Osteocyte (in vitro differentiated cells): ENCODE measurements around the gene TNNI3. TPM values are rescaled to one million over a fixed set of nuclear protein-coding genes. Genes with fewer than 3 reads are reported as not detected.

ENCODE experiments used
- DNase-seq: peaks from one replicate; pipeline ENCODE4 v3.0.0; 2021; ENCODE audit warnings: mixed read lengths; ENCODE audit not compliant: unreplicated experiment; ENCODE audit errors: extremely low spot score
- H3K27ac Mint-ChIP-seq: one replicate; pipeline ENCODE4 v1.8.0; 2021; ENCODE audit warnings: mild to moderate bottlenecking, mixed read lengths; ENCODE audit not compliant: unreplicated experiment
- H3K27me3 Mint-ChIP-seq: one replicate; pipeline ENCODE4 v1.8.0; 2021; ENCODE audit warnings: mixed read lengths; ENCODE audit not compliant: unreplicated experiment
- H3K36me3 Mint-ChIP-seq: one replicate; pipeline ENCODE4 v1.8.0; 2021; ENCODE audit warnings: mixed read lengths; ENCODE audit not compliant: unreplicated experiment
- H3K4me1 Mint-ChIP-seq: one replicate; pipeline ENCODE4 v1.8.0; 2021; ENCODE audit warnings: mixed read lengths; ENCODE audit not compliant: unreplicated experiment
- H3K4me3 Mint-ChIP-seq: one replicate; pipeline ENCODE4 v1.8.0; 2021; ENCODE audit warnings: mild to moderate bottlenecking, moderate library complexity, mixed read lengths; ENCODE audit not compliant: unreplicated experiment
- H3K9me3 Mint-ChIP-seq: one replicate; pipeline ENCODE4 v1.8.0; 2021; ENCODE audit warnings: mixed read lengths; ENCODE audit not compliant: unreplicated experiment
- CTCF ChIP-seq: fragments of 200-600 bp; sonication (generic); IDR thresholded peaks from 2 replicates; pipeline ENCODE4 v1.5.0; 2021; ENCODE audit warnings: antibody characterized with exemption, mild to moderate bottlenecking, moderate library complexity
- total RNA-seq: library from RNA; stranded (reverse); gene quantifications from 2 replicates; pipeline ENCODE4 v1.2.1, GENCODE V29; 2021

Gene TNNI3
- total RNA-seq, 1 donor from 2014 or later, result not detected

GRCh38 chr19:55118401-55118991 lies 39.0 kb downstream of the TNNI3 start:
- Mint-ChIP-seq H3K4me1 (peaks cover 33% of the 10 kb centered on the region), H3K27ac (peak overlapping the region; percentile 99), H3K27me3 (peaks cover 11% of the 10 kb centered on the region), H3K4me3 (peak overlapping the region; percentile 97), H3K9me3 (no peaks in the 10 kb centered on the region), H3K36me3 (no peaks in the 10 kb centered on the region)
- no peak for TF ChIP-seq CTCF
- DNase-seq, result no peak

GRCh38 chr19:55117663-55118391 lies 39.7 kb downstream of the TNNI3 start:
- peaks cover 4% of the 10 kb centered on the region for H3K27me3 Mint-ChIP-seq
- no peaks in the 10 kb centered on the region for H3K36me3 Mint-ChIP-seq
- DNase-seq, result peak; percentile 98
- peak overlapping the region; percentile 97 for H3K4me3 Mint-ChIP-seq
- H3K4me1 Mint-ChIP-seq, result peaks cover 39% of the 10 kb centered on the region
- no peaks in the 10 kb centered on the region for H3K9me3 Mint-ChIP-seq
- peak overlapping the region; percentile 99 for H3K27ac Mint-ChIP-seq
- peak; percentile 10 for TF ChIP-seq CTCF

- no peak for DNase-seq
- H3K9me3 Mint-ChIP-seq, result no peaks in the 10 kb centered on the region
- peak within 1 kb of the TSS; percentile 99 for H3K27ac Mint-ChIP-seq
- peaks cover 40% of the 10 kb centered on the region for H3K4me1 Mint-ChIP-seq
- H3K27me3 Mint-ChIP-seq, result peaks cover 4% of the 10 kb centered on the region
- H3K4me3 Mint-ChIP-seq, result peak within 1 kb of the TSS; percentile 97
- TF ChIP-seq CTCF, result no peak
- no peaks in the 10 kb centered on the region for H3K36me3 Mint-ChIP-seq
Measured at GRCh38 chr19:55116859-55117662, 40.5 kb downstream of the TNNI3 start, which contains the start of gene PPP1R12C. Gene PPP1R12C, minus strand, starts transcription at chr19:55117637. Its CDS starts 94 bp downstream, at chr19:55117543.

- H3K4me3 Mint-ChIP-seq, result peak overlapping the region; percentile 94
- H3K27me3 Mint-ChIP-seq, result peaks cover 4% of the 10 kb centered on the region
- no peak for TF ChIP-seq CTCF
- peak overlapping the region; percentile 95 for H3K27ac Mint-ChIP-seq
- peaks cover 3% of the 10 kb centered on the region for H3K36me3 Mint-ChIP-seq
- no peak for DNase-seq
- H3K9me3 Mint-ChIP-seq, result no peaks in the 10 kb centered on the region
- peaks cover 40% of the 10 kb centered on the region for H3K4me1 Mint-ChIP-seq
Measured at GRCh38 chr19:55116232-55116858, 41.2 kb downstream of the TNNI3 start.
